Measurements from ENCODE around the gene HAND2.

GRCh38 chr4:173517781-173518424, 12.1 kb downstream of the HAND2 start:
- TF ChIP-seq, protein P1, sequence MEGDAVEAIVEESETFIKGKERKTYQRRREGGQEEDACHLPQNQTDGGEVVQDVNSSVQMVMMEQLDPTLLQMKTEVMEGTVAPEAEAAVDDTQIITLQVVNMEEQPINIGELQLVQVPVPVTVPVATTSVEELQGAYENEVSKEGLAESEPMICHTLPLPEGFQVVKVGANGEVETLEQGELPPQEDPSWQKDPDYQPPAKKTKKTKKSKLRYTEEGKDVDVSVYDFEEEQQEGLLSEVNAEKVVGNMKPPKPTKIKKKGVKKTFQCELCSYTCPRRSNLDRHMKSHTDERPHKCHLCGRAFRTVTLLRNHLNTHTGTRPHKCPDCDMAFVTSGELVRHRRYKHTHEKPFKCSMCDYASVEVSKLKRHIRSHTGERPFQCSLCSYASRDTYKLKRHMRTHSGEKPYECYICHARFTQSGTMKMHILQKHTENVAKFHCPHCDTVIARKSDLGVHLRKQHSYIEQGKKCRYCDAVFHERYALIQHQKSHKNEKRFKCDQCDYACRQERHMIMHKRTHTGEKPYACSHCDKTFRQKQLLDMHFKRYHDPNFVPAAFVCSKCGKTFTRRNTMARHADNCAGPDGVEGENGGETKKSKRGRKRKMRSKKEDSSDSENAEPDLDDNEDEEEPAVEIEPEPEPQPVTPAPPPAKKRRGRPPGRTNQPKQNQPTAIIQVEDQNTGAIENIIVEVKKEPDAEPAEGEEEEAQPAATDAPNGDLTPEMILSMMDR (IDR thresholded peaks at IDR 0.05) = no peak
- no peak for TF ChIP-seq ZFX (IDR thresholded peaks at IDR 0.05; ENCODE audit: borderline replicate concordance)

Measured in 22Rv1 (cell line).